GM12873 (cell line): ENCODE measurements around the gene COA5.

ENCODE experiments used
- CTCF ChIP-seq: IDR thresholded peaks from 2 replicates; pipeline ENCODE4 v1.5.1; 2012; ENCODE audit warnings: low read depth, mild to moderate bottlenecking, moderate library complexity, low read length, control low read depth; ENCODE audit not compliant: insufficient read depth; ENCODE audit errors: missing control alignments

COA5 gene

GRCh38 chr2:98617149-98617548, 8.8 kb upstream of the COA5 start:
- no peak for TF ChIP-seq CTCF

GRCh38 chr2:98615481-98615880, 7.2 kb upstream of the COA5 start:
- no peak for TF ChIP-seq CTCF

- no peak for TF ChIP-seq CTCF
Observed at GRCh38 chr2:98614024-98614739, 5.9 kb upstream of the COA5 start.

- no peak for TF ChIP-seq CTCF
Observed at GRCh38 chr2:98608962-98609604, 771 bp upstream of the COA5 start.

GRCh38 chr2:98607741-98608115, 584 bp downstream of the COA5 start:
- no peak for TF ChIP-seq CTCF

- no peak for TF ChIP-seq CTCF
Observed at GRCh38 chr2:98607104-98607503, 1.2 kb downstream of the COA5 start.

GRCh38 chr2:98606431-98606830, 1.9 kb downstream of the COA5 start:
- no peak for TF ChIP-seq CTCF
